Ishikawa (cell line): Measurements from ENCODE around the gene RPS14.

Experiments
- CEBPB ChIP-seq: IDR thresholded peaks from 2 replicates; pipeline ENCODE4 v1.6.1; 2012
- CREB1 ChIP-seq: IDR thresholded peaks from 2 replicates; pipeline ENCODE4 v1.6.1; 2012; ENCODE audit warnings: low read depth
- EGR1 ChIP-seq: IDR thresholded peaks from 2 replicates; pipeline ENCODE4 v1.6.1; 2012
- EP300 ChIP-seq: IDR thresholded peaks from 2 replicates; pipeline ENCODE4 v1.6.1; 2012; ENCODE audit warnings: borderline replicate concordance
- FOXM1 ChIP-seq: IDR thresholded peaks from 2 replicates; pipeline ENCODE4 v1.6.1; 2012; ENCODE audit warnings: low read depth, borderline replicate concordance
- NFIC ChIP-seq: IDR thresholded peaks from 2 replicates; pipeline ENCODE4 v1.6.1; 2012
- RAD21 ChIP-seq: IDR thresholded peaks from 2 replicates; pipeline ENCODE4 v1.6.1; 2012; ENCODE audit warnings: low read depth
- TAF1 ChIP-seq: IDR thresholded peaks from 2 replicates; pipeline ENCODE4 v1.6.1; 2012; ENCODE audit warnings: low read depth, mild to moderate bottlenecking
- TCF12 ChIP-seq: IDR thresholded peaks from 2 replicates; pipeline ENCODE4 v1.6.1; 2012; ENCODE audit warnings: low read depth
- TEAD4 ChIP-seq: IDR thresholded peaks from 2 replicates; pipeline ENCODE4 v1.6.1; 2012
- YY1 ChIP-seq: IDR thresholded peaks from 2 replicates; pipeline ENCODE4 v1.6.1; 2012; ENCODE audit warnings: low read depth
- ZBTB7A ChIP-seq: IDR thresholded peaks from 2 replicates; pipeline ENCODE4 v1.6.1; 2012; ENCODE audit warnings: low read depth
- TF ChIP-seq, protein P1 (sequence below): IDR thresholded peaks from 2 replicates; pipeline ENCODE4 v1.6.1; 2012
- TF ChIP-seq, protein P2 (sequence below): IDR thresholded peaks from 2 replicates; pipeline ENCODE4 v1.6.1; 2012
- TF ChIP-seq, protein P3 (sequence below): IDR thresholded peaks from 2 replicates; pipeline ENCODE4 v1.6.1; 2012; ENCODE audit warnings: low read depth, mild to moderate bottlenecking

RPS14 gene

DNA sequence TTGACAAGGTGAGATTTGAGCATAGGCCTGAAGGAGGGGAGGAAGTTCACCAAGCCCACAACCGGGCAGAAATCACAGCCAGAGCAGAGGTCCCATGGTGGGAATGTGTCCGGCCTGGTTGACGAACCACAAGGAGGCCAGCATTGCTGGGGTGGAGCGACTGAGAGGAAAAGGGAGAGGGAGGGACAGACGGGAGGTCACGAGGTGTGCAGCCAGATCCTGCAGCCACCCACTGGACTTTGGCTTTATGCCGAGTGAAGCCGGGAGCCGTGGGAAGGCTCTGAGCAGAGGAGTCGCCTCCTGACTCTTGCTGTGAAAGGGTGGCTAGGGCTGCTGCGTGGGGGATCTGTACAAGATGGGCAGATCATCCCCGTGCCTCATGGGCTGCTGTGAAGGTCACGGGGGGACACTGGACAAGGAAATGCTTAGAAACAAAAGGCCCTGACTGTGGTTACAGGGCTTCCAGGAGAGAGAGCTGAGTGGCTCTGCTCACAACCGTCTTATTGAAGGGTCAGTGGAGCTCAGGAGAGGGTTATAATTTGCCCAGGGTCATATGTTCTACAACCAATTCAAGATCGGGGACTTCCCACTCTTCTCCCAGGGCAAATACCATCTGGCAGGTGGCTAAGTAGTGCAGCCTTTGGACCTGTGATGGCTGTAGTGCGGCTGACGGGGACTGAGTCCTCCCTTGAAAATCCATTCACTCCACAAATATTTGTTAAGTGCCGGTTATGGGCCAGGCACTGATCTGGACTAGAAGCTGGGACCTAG, 21.2 kb downstream of the RPS14 start:
- TF ChIP-seq YY1 = no peak
- TF ChIP-seq, protein P1, sequence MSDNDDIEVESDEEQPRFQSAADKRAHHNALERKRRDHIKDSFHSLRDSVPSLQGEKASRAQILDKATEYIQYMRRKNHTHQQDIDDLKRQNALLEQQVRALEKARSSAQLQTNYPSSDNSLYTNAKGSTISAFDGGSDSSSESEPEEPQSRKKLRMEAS = no peak
- TF ChIP-seq EGR1 = no peak
- TF ChIP-seq, protein P2, sequence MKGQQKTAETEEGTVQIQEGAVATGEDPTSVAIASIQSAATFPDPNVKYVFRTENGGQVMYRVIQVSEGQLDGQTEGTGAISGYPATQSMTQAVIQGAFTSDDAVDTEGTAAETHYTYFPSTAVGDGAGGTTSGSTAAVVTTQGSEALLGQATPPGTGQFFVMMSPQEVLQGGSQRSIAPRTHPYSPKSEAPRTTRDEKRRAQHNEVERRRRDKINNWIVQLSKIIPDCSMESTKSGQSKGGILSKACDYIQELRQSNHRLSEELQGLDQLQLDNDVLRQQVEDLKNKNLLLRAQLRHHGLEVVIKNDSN = peak; percentile 81
- TF ChIP-seq CEBPB = no peak
- TF ChIP-seq FOXM1 = no peak
- no peak for TF ChIP-seq EP300
- peak; percentile 68 for TF ChIP-seq NFIC
- TF ChIP-seq TCF12 = no peak

DNA sequence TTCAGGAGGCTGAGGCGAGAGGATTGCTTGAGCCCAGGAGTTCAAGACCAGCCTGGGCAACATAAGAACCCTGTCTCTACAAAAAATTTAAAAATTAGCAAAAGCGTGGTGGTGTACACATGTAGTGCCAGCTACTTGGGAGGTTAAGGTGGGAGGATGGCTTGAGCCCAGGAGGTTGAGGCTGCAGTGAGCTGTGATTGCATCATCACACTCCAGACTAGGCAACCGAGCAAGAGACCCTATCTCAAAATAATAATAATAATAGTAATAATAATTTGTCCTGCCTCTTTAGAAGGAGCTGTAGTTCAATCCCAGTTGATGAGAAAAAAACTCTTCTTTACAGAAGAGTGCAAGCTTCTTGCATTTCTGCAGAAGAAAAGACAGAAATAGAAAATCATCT, 26.8 kb downstream of the RPS14 start:
- no peak for TF ChIP-seq TCF12
- no peak for TF ChIP-seq CEBPB
- TF ChIP-seq, protein P3, sequence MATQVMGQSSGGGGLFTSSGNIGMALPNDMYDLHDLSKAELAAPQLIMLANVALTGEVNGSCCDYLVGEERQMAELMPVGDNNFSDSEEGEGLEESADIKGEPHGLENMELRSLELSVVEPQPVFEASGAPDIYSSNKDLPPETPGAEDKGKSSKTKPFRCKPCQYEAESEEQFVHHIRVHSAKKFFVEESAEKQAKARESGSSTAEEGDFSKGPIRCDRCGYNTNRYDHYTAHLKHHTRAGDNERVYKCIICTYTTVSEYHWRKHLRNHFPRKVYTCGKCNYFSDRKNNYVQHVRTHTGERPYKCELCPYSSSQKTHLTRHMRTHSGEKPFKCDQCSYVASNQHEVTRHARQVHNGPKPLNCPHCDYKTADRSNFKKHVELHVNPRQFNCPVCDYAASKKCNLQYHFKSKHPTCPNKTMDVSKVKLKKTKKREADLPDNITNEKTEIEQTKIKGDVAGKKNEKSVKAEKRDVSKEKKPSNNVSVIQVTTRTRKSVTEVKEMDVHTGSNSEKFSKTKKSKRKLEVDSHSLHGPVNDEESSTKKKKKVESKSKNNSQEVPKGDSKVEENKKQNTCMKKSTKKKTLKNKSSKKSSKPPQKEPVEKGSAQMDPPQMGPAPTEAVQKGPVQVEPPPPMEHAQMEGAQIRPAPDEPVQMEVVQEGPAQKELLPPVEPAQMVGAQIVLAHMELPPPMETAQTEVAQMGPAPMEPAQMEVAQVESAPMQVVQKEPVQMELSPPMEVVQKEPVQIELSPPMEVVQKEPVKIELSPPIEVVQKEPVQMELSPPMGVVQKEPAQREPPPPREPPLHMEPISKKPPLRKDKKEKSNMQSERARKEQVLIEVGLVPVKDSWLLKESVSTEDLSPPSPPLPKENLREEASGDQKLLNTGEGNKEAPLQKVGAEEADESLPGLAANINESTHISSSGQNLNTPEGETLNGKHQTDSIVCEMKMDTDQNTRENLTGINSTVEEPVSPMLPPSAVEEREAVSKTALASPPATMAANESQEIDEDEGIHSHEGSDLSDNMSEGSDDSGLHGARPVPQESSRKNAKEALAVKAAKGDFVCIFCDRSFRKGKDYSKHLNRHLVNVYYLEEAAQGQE = no peak
- no peak for TF ChIP-seq EGR1
- TF ChIP-seq RAD21 = no peak
- TF ChIP-seq TEAD4 = no peak
- TF ChIP-seq EP300 = no peak
- TF ChIP-seq TAF1 = no peak
- TF ChIP-seq, protein P2 = no peak
- TF ChIP-seq YY1 = no peak
- TF ChIP-seq, protein P1 = no peak
- TF ChIP-seq FOXM1 = no peak
- no peak for TF ChIP-seq NFIC

DNA sequence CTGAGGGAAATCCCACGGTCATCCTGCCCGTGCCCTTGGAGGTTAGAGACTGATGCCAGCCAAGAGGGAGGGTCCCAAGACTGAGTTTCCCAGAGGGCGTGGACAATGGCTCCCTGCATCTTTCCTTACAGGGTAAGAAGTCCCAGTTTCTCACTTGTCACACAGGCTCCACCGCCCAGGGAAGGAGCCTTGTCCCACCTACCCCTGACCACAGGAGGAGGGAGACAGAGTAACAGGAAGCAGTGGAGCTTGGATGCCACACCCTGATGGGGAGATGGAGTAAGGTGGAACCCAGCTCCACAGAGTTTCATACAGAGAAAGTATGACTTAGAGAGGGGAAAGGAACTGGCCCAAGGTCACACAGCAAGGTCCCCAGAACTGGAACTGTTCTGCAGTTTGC, 27.5 kb downstream of the RPS14 start:
- TF ChIP-seq FOXM1 (no peak), NFIC (no peak), TEAD4 (no peak), TCF12 (no peak), ZBTB7A (no peak), CREB1 (no peak)
- TF ChIP-seq, protein P1 = no peak
- TF ChIP-seq, protein P3 = no peak
- TF ChIP-seq, protein P2 = no peak

DNA sequence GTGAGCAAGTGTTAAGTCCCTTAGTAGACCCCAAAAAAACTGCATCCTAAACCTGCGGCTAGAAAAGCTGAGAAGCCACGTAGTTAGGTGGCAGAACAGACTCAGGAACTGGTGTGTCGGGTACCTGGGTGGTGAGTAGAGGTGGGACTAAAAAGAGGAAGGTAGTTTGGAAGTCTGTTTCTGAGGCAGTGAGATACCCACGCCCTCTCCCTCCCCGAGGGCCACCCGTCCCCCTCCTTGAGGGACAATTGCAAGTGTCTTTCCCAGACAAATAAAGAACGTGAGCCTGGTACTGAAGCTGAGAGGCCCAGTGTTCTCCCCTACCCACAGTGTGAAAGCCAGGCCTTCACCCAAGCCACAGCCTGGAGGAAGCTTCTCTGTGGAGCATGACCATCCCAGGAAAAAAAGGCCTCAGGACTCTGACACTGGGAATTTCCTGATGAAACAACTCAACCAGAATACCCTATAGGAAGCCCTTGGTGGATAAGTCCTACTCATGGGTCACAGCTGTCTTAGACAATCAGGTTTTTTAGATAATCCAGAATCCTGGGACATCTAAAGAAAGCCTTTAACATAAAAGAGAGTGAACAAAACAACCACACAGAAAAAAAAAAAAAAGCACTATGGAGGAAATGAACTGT, 29.8 kb downstream of the RPS14 start:
- TF ChIP-seq CEBPB (no peak), TEAD4 (no peak), RAD21 (no peak)

DNA sequence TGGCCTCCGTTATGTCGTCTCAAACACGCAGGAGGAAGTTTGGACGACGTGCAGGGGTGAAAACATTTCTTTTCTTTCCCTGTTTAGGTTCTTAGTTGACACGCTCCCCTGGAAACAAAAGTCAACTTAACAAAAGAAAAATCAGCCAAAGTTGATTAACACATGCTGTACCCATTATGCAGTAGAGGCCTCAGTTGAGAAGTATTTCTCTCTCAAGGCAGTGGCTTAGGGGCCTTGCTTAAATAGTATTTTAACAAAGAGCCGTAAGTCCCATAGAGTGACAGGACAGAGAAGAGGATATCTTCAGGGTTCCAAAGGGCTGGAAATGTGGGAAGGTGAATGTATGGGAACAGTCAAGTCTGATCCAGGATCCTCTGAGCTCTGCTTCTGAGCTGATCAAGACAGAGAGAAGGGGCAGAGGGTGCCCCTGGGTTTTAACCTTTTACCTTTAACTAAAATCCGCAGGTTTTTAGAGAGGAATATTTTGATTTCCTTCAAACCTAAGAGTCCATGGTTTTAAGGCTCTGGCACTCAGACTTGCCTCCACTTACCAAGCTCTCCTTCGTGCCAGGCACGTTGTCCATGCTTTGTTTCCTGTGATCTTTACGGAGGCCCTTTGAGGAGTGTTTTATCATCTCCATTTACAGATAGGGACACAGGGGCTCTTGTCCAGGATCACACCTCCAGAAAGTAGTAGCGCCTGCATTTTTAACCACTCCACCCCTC, 36.2 kb downstream of the RPS14 start:
- TF ChIP-seq CEBPB (no peak), FOXM1 (no peak), RAD21 (no peak), YY1 (no peak), TEAD4 (no peak), CREB1 (no peak), EP300 (no peak), NFIC (no peak)
- TF ChIP-seq, protein P1 = no peak
